GM19452 (cell line): ENCODE results near the gene PPARD.
"Not testable (repeated sequence)": the region's sequence is repeated elsewhere in the genome, so short reads cannot be mapped to it uniquely, and the experiment has no call there.

ENCODE experiments used
- ATAC-seq: cut with Tn5 transposase; IDR thresholded peaks from one replicate; pipeline ENCODE4 v1.9.1; 2021; ENCODE audit not compliant: unreplicated experiment

PPARD gene

DNA sequence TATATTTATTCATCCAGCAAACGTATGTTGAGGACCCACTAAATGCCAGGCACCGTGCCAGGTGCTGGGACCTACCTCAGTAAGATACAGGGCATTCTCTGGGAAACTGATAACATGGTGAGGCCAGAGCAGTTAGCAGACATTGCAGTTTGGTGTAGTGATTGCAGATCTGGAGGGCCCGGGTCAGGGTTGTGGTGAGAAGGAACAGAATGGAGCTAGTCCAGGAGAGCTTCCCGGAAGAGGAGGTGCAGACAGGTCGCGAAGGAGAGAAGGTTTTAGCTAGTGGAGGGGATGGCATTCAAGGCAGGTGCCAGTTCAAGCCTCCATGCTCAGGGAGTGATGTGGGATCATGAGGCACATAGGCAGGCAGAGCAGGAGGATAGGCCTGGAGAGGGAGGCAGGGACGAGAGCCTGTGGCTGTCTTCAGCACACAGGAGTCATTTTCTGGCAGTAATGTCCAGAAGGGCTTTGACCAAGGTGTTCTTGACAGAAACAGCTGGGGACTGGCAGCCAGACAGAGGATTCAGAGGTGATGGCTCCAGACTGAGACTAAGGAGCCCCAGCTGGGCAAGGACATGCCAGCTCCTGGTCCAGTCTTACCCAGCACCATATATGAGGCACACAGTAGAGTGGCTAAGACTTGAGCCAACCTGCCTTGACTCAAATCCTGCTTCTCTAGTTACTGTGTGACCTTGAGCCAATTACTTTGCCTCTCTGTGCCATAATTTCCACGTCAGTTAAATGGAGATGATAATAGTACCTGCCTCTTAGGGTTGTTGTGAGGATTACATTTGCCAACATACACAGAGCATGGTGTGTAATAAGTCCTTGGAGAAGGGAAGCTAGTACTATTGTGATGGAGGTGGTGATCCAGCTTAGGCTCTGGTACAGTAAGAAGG is 61.4 kb downstream of the PPARD start:
- no peak for ATAC-seq

DNA sequence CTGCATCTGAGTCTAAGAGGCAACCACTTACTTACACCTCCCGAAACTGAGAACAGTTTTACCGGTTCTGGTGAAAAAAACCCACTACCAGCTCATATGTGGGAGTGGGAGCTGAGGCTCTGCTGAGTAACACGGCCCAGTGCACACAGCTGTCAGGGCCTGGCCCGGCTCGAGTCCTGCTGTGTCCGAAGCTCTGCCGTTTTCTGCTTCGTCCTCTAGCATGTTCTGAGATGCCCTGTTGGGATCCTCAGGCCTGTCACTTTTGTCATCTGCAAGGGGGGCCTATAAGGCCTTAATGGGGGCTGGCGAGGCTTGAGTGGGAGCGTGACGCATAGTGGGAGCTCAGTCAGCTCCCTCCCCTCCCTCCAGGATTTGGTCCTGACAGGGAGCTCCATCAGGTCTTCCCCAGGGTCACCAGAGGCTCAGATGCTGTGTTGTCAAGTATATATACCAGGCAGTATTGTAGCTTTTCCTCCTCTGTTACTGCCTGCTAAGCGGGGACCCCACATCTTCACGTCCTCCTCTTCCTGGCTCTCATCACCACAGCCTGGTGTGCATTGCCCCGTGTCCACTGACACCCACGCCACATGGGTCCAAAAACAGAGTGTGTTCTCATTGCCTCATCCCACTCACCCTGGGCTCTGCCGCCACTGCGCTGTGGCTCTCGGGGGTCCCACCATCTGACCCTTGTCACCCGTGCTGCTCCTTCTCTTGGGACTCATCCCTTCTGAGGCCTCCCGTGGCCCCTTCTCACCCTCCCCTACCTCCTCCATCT is 64.5 kb downstream of the PPARD start:
- ATAC-seq = no peak

DNA sequence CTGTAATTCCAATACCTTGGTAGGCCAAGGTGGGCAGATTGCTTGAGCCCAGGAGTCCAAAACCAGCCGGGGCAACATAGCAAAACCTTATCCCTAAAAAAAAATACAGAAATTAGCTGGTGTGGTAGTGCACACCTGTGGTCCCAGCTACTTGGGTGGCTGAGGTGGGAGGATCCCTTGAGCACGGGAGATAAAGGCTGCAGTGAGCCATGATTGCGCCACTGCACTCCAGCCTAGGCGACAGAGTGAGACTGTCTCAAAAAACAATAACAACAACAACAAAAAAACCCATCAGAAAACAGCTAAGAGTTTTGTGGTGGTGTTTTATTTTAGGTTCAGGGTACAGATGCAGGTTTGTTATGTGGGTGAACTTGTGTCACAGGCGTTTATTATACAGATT is 66.9 kb downstream of the PPARD start:
- ATAC-seq = no peak

DNA sequence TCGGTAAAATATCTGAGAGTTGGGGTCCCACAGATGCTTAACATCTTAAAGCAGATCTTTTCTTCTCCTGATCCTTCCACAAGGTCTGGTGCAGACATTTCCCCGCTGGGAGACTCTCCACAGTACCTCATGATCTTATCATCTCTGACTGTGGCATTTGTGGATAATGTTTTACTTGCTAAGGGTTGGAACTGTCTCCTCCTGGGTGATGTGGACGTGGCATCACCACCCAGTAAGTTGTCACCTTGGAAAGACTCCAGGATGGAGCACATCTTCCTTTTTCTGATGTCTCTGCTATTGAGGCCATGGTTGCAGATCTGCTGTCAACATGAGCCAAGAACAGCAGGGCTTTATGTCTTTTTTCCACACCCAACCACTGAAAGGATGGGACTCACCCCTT is 67.8 kb downstream of the PPARD start:
- no peak for ATAC-seq

DNA sequence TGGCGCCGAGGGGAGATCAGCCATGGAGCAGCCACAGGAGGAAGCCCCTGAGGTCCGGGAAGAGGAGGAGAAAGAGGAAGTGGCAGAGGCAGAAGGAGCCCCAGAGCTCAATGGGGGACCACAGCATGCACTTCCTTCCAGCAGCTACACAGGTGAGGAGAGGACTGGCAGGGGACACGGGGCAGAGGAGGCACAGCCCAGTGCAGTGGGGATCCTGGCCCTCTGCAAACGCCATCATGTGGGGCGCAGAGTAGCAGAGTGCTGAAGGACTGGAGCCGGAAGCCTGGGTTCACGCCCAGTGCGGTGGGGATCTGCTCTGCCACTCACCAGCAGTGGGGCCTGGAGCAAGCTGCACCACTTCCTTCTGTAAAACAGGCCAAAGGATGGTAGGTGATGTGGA is 68.7 kb downstream of the PPARD start:
- no peak for ATAC-seq

DNA sequence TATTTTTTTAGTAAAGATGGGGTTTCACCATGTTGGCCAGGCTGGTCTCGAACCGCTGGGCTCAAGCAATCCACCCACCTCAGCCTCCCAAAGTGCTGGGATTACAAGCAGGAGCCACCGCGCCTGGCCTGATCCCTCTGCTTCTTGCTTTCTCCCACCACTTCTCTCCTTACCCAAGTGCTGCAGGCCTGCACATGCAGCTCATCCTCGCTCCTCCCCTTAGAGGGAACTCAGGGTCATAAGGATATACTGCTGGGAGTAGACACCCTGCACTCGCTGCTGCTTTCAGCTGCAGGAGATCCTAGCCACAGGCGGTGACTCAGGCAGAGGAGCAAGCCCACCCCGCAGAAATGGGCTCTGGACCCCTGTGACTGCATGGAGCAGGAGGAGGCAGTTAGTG is 69.7 kb downstream of the PPARD start:
- no peak for ATAC-seq

DNA sequence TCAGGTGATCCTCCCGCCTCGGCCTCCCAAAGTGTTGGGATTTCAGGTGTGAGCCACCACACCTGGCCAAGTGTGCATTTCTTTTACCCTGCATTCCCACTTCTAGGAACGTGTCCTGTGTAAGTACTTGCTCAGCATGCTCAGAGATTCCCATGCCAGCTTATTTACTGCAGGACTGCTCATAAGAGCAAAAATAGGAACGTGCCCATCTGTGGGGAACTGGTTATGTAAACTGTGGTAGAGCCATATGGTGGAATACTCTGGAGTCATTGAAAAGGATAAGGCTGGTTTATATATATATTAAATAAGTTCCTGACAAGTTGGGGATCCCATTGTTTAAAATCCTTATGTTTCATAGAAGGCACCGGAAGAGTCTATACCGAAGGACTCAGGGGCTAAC is 71.6 kb downstream of the PPARD start:
- ATAC-seq = no peak

DNA sequence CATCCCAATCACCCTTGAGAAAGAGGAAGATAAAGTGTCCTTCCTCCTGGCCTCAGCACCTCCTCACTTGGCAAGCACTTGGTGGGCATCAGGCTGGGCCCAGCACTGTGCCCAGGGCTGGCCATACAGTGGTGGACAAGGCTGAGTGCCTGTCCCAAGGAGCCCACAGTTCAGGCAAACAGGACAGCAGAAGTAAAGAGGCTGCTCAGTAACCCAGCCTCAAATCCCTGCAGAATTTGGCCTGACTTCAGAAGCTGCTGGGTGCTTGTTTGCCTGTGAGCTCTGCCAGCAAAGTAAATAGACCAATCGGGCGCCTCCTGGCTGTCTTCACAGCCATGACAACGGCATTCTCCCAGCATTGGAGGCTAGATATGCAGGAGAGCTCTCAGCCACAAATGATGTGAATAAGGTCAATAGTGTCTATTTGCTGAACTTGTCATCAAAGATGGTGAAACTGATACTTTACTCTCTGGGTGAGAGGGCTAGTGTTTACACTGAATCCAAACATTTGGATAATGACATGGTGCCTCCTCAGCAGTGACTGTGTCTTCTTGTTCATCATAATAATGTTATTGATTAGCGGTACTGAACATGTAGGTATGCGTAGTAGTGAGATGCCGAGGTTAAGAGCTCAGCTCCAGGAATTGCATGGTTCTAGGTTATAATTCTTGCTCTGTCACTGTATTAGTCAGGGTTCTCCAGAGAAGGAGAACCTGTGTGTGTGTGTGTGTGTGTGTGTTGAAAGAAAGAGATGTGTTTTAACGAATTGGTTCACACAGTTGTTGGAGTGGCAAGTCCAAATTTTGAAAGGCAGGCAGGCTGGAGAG is 72.9 kb downstream of the PPARD start:
- no peak for ATAC-seq

DNA sequence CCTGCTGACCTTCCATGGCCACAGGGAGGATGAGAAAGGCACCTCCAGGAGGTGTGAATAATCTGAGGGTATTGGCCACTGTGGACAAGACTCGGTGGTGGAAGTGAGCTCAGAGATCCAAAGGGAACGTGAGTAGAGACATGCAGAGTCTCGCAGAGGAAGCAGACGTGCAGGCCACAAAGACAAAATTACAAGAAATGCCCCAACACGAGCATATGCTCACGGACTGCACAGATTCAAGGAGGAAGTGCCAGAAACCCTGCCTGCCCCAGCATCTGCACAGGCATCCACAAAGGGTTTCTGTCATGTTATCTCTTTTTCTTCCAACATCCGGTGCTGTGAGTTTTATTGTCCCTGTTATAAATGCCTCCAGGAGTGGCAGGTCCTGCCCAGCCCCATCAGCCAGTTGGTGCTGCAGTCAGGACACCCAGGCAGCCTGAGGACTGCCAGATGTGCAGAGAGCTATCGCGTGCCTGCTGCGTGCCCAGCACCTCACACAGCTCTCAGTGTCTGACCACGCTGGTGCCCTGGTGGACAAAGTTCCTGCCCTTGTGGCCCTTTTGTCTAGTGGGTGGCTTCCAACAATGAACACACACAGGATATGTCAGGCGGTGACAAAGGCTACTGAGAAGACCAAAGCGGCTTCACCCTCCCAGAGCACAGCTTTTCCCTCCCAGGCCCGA is 75.8 kb downstream of the PPARD start:
- ATAC-seq = no peak

DNA sequence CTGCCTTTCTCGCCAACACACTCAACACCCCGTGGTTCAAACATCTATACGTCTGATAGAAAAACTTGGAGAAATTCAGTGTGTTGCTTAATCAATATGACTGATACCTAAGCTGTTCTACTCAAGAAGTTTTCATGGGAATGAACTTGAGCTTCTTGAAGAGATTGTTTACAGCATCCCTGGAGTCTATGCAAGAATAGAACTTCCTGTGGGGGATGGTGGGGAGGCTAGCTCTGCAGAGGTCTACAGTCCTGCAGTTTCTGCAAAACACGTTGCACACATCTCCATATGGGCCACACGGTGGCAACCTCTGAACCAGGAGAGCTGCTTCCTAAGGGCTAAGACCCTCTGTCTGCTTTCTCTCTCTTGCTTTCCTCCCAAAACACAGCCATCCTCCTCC is 77.1 kb downstream of the PPARD start:
- ATAC-seq = no peak

DNA sequence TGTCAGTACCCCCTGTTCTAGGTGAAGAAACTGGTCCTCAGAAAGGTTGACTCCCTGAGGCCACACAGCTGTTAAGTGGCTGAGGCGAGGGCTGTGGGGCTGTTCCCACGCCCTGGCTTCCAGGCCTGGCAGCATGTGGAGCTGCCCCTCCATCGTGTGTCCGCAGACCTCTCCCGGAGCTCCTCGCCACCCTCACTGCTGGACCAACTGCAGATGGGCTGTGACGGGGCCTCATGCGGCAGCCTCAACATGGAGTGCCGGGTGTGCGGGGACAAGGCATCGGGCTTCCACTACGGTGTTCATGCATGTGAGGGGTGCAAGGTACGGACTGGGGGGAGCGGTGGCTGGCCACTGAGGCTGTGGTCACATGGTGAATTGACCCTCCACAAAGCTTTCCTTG is 77.6 kb downstream of the PPARD start:
- ATAC-seq = no peak

DNA sequence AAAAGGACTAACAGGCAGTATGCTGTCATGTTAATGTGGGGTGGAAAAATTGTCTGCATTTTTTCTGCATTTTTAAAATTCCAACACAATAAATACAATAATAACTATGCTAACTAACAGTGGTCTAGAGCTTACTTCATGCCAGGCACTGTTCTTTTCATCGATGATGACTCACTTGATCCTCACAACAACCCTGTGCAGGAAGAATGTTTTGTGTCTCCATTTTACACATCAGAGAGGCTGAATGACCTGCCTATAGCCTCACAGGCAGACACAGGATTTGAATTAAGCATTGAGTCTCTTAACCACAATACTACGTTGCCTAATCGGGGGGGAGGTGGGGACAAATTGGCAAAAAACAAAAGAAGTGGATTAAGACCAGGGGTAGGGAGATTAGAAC is 82.9 kb downstream of the PPARD start:
- no peak for ATAC-seq

DNA sequence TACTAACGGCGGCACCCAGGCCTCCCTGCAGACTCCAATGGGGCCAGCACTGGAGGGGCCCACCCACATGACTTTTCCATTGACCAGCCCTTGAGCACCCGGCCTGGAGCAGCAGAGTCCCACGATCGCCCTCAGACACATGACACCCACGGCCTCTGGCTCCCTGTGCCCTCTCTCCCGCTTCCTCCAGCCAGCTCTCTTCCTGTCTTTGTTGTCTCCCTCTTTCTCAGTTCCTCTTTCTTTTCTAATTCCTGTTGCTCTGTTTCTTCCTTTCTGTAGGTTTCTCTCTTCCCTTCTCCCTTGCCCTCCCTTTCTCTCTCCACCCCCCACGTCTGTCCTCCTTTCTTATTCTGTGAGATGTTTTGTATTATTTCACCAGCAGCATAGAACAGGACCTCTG is 83.7 kb downstream of the PPARD start:
- no peak for ATAC-seq

DNA sequence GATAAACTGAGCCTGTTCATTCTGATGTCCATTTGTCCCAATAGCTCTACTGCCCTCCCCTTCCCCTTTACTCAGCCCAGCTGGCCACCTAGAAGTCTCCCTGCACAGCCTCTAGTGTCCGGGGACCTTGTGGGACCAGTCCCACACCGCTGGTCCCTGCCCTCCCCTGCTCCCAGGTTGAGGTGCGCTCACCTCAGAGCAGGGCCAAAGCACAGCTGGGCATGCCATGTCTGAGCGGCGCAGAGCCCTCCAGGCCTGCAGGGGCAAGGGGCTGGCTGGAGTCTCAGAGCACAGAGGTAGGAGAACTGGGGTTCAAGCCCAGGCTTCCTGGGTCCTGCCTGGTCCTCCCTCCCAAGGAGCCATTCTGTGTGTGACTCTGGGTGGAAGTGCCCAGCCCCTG is 85.1 kb downstream of the PPARD start:
- ATAC-seq = no peak

DNA sequence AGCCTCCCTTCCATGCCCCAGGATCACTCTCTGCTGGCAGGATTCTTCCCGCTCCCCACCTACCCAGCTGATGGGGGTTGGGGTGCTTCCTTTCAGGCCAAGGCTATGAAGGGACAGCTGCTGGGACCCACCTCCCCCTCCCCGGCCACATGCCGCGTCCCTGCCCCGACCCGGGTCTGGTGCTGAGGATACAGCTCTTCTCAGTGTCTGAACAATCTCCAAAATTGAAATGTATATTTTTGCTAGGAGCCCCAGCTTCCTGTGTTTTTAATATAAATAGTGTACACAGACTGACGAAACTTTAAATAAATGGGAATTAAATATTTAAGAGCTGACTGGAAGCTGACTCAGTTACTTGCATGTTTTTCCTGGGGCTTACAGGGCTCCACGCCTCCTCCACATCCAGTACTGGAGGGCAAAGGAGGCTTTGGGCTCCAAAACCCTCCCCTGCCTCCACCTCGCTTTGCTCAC is 85.5 kb downstream of the PPARD start:
- no peak for ATAC-seq

DNA sequence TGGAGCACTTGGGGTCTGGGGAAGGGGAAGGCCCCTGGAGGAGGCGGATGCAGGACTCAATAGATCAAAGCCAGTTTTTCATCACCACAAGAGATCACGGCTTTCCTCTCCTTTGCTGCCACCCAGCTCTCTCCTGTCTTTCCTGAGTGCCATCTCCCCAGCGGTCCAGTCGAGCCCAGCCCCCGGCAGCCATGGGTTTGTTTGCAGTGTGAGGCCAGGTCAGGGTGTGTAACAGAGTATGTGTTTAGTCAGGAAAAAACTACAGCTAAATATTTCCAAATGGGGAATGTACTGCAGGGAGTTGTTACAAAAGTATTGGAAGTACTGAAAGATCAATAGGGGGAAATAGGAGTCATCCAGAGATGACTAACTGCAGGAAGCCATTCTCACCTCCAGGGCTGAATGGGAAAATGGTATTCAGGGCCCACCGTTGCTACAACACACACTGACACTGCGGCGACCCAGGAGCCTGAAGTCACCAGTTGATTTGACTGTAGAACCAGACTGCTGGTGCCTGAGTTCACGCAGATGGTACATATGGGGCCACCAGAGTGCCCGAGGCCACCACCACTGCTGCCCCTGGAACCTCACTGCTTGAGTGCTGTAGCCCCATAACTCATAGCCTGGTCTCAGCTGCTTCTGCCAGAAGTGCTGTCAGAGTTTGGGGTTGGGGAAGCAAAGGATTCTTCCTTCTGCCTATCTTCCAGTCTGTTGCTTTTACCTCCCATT is 86.2 kb downstream of the PPARD start:
- no peak for ATAC-seq

DNA sequence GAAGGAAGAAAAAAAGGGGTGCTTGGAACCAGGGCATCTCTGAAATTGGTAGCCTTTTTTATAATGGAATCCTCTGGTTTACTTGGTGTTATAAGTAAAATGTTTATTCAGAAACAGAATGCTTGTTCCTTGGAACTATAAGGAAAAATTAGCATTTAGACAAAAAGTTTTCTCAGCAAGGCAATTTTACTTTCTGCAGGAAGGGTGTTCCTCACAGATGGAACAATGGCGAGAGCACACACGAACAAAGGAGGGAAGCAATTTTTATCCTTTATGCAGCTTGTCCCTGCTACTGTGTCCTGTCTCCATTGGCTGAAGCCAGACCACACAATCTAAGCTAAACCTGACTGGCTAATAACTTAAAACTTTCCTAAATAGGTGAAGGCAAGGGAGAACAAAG is 87.1 kb downstream of the PPARD start:
- no peak for ATAC-seq

DNA sequence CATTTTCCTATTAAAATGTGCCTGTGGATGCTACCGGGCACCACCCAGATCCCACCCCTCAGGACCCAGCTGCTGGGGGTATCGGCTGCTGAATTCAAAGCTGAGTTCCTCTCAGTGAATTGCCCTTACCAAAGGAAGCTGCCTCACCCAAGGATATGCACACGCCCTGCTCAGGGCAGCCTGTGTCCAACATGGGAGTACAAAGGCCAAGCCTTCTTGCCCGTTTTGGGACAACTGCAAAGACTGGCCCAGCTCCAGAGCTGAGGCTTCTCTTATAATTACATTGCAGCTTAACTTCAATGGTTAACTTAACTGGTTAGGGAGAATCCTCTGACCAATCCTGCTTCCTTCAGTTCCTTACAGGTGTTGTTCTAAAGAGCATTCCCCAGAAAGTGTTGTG is 89.9 kb downstream of the PPARD start:
- ATAC-seq = no peak

DNA sequence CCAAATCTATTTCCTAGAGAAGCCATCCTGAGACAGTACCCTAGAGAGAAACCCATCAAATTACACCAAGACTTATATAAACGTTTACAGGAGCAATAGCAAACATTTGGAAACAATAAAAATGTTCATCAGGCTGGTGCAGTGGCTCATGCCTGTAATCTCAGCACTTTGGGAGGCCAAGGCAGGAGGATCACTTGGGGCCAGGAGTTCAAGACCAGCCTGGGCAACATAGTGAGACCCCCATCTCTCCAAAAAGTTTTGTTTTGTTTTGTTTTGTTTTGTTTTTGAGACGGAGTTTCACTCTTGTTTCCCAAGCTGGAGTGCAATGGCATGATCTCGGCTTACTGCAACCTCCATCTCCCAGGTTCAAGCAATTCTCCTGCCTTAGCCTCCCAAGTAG is 90.3 kb downstream of the PPARD start:
- not testable (repeated sequence) for ATAC-seq
